MCF 10A (cell line): ENCODE measurements around the gene TFDP1. TPM values are rescaled to one million over a fixed set of nuclear protein-coding genes. Genes with fewer than 3 reads are reported as not detected.
A peak's percentile ranks its signal among the peaks of the same experiment; 100 is the strongest.

ENCODE experiments used
- BruUV-seq: library from RNA; stranded (reverse); fragments of 400-500 nt; replicated peaks from 2 replicates; lab custom pipeline; 2021; lab: Mats Ljungman, UMichigan
- CTCF ChIA-PET: fragments of 300-600 bp; sonication (Branson Sonifier 250); formaldehyde crosslinking; extraction: SDS; loops from one replicate; lab custom pipeline; 2021; ENCODE audit warnings: antibody characterized with exemption, inconsistent platforms; lab: Yijun Ruan, JAX
- POLR2A ChIA-PET: fragments of 300-600, 350-650 bp; sonication (Branson Sonifier 250); formaldehyde crosslinking; extraction: SDS; loops from one replicate; lab custom pipeline; 2020; ENCODE audit warnings: antibody characterized with exemption, inconsistent platforms; lab: Yijun Ruan, JAX
- DNase-seq: peaks from one replicate; pipeline ENCODE4 v3.0.0-alpha.2; 2018; ENCODE audit not compliant: unreplicated experiment
- H3K27ac Mint-ChIP-seq: one replicate; pipeline ENCODE4 v1.8.0; 2022; ENCODE audit warnings: mild to moderate bottlenecking, low read depth, mixed read lengths; ENCODE audit not compliant: unreplicated experiment
- H3K27me3 Mint-ChIP-seq: one replicate; pipeline ENCODE4 v1.8.0; 2022; ENCODE audit warnings: mixed read lengths; ENCODE audit not compliant: insufficient read depth, unreplicated experiment
- H3K36me3 Mint-ChIP-seq: one replicate; pipeline ENCODE4 v1.8.0; 2022; ENCODE audit warnings: mild to moderate bottlenecking, moderate library complexity, mixed read lengths; ENCODE audit not compliant: insufficient read depth, unreplicated experiment
- H3K4me1 Mint-ChIP-seq: one replicate; pipeline ENCODE4 v1.8.0; 2022; ENCODE audit warnings: mixed read lengths; ENCODE audit not compliant: insufficient read depth, unreplicated experiment
- H3K4me3 Mint-ChIP-seq: one replicate; pipeline ENCODE4 v1.8.0; 2022; ENCODE audit warnings: mild to moderate bottlenecking, moderate library complexity, mixed read lengths; ENCODE audit not compliant: unreplicated experiment
- H3K9me3 Mint-ChIP-seq: one replicate; pipeline ENCODE4 v1.8.0; 2022; ENCODE audit warnings: mixed read lengths; ENCODE audit not compliant: unreplicated experiment
- CTCF ChIP-seq: fragments of 200-600 bp; IDR thresholded peaks from one replicate; pipeline ENCODE4 v1.8.0; 2022; ENCODE audit warnings: antibody characterized with exemption, mild to moderate bottlenecking; ENCODE audit not compliant: unreplicated experiment
- intact Hi-C: fragments of 100-400 bp; cut with micrococcal nuclease; formaldehyde crosslinking; loops from 2 replicates; pipeline ENCODE4 v1.14.1; 2022
- total RNA-seq: library from RNA; stranded (reverse); gene quantifications from 2 replicates; pipeline ENCODE4 v1.2.3, GENCODE V29; 2022

Gene TFDP1
- total RNA-seq, 1 experiment from 2014 or later, result 100 TPM

- DNase-seq, result no peak
- CTCF ChIA-PET, result interaction anchor here (0.6 kb wide), 3 partner anchors 12 to 790 kb away, joined by 3 to 4 read pairs (median 3); no protein-coding TSS in a partner anchor
- peaks cover 6% of the 10 kb centered on the region for H3K4me1 Mint-ChIP-seq
- H3K27ac Mint-ChIP-seq, result peak overlapping the region; percentile 2
- intact Hi-C loops, result no loop called here
- H3K27me3 Mint-ChIP-seq, result no peaks in the 10 kb centered on the region
- no TSS peak for BruUV-seq
- H3K4me3 Mint-ChIP-seq, result no peak overlapping the region
- H3K36me3 Mint-ChIP-seq, result peaks cover 46% of the 10 kb centered on the region
- no peak for TF ChIP-seq CTCF
- POLR2A ChIA-PET, result no interaction called here
- no peaks in the 10 kb centered on the region for H3K9me3 Mint-ChIP-seq
Observed at GRCh38 chr13:113546571-113547237, 37.8 kb upstream of the TFDP1 start.

- Mint-ChIP-seq H3K36me3 (peaks cover 53% of the 10 kb centered on the region), H3K27me3 (no peaks in the 10 kb centered on the region), H3K27ac (no peak overlapping the region), H3K4me3 (no peak overlapping the region), H3K4me1 (peaks cover 6% of the 10 kb centered on the region), H3K9me3 (no peaks in the 10 kb centered on the region)
- TF ChIP-seq CTCF, result no peak
- ChIA-PET CTCF (interaction anchor here (0.6 kb wide), 1 partner anchor 42 kb away, joined by 3 read pairs; no protein-coding TSS in a partner anchor), POLR2A (no interaction called here)
- no TSS peak for BruUV-seq
- no peak for DNase-seq
- intact Hi-C loops, result no loop called here
Observed at GRCh38 chr13:113547238-113547971, 37.1 kb upstream of the TFDP1 start.

GRCh38 chr13:113548171-113548641 is 36.3 kb upstream of the TFDP1 start:
- ChIA-PET CTCF (interaction anchor here (0.9 kb wide), 1 partner anchor 15 kb away, joined by 3 read pairs; no protein-coding TSS in a partner anchor), POLR2A (no interaction called here)

More at GRCh38 chr13:113548171-113548641, 36.3 kb upstream of the TFDP1 start:
- no peaks in the 10 kb centered on the region for H3K9me3 Mint-ChIP-seq
- H3K4me3 Mint-ChIP-seq, result no peak overlapping the region
- H3K27ac Mint-ChIP-seq, result no peak overlapping the region
- peaks cover 54% of the 10 kb centered on the region for H3K36me3 Mint-ChIP-seq
- no TSS peak for BruUV-seq
- H3K27me3 Mint-ChIP-seq, result no peaks in the 10 kb centered on the region
- intact Hi-C loops, result no loop called here
- TF ChIP-seq CTCF, result no peak
- DNase-seq, result no peak
- peaks cover 6% of the 10 kb centered on the region for H3K4me1 Mint-ChIP-seq
